Measurements from ENCODE around the gene SIAH1. TPM values are rescaled to one million over a fixed set of nuclear protein-coding genes. Genes with fewer than 3 reads are reported as not detected.

Gene SIAH1
- total and polyA plus RNA-seq, 9 of the 15 experiments (the other 6 are each of a cell fraction or from before 2014, with no cell fraction given): 4.1 to 14.3 (median 12.5) TPM

GRCh38 chr16:48385253-48386150 lies at the start of gene SIAH1 (continued):
- TF ChIP-seq SRSF3 (IDR thresholded peaks at IDR 0.05; ENCODE audit: insufficient read depth, low read length): no peak
- no peak for TF ChIP-seq ATF6 (CRISPR knock-in tag; IDR thresholded peaks at IDR 0.05)
- peak; percentile 32; the same call in 1 of the 2 replicates for TF ChIP-seq PML (IDR thresholded peaks at IDR 0.05; ENCODE audit: low read length)
- TF ChIP-seq BRF2 (IDR thresholded peaks at IDR 0.05; ENCODE audit: borderline replicate concordance, insufficient read depth, insufficient read length): no peak
- TF ChIP-seq MEIS2 (IDR thresholded peaks at IDR 0.05; ENCODE audit: partially characterized antibody): peak; percentile 59
- no peak for TF ChIP-seq FOXJ3 (CRISPR knock-in tag; IDR thresholded peaks at IDR 0.05)
- TF ChIP-seq ZNF655 (CRISPR knock-in tag; IDR thresholded peaks at IDR 0.05): no peak
- no peak for TF ChIP-seq ZNF57 (CRISPR knock-in tag; IDR thresholded peaks at IDR 0.05)
- TF ChIP-seq RUNX1 (IDR thresholded peaks at IDR 0.05; ENCODE audit: low read depth): no peak
- TF ChIP-seq SP1 (CRISPR knock-in tag; IDR thresholded peaks at IDR 0.05): no peak
- TF ChIP-seq ZNF445 (CRISPR knock-in tag; IDR thresholded peaks at IDR 0.05; ENCODE audit: low read depth): no peak
- TF ChIP-seq ELF1 (tag; IDR thresholded peaks at IDR 0.05): no peak
- TF ChIP-seq RBM39 (optimal IDR thresholded peaks at IDR 0.05; ENCODE audit: low read depth, low read length): no peak
- no peak for TF ChIP-seq HES1 (IDR thresholded peaks at IDR 0.05; ENCODE audit: low read depth)
- no peak for TF ChIP-seq KDM2B (CRISPR knock-in tag; IDR thresholded peaks at IDR 0.05)
- TF ChIP-seq TFE3 (CRISPR knock-in tag; IDR thresholded peaks at IDR 0.05): no peak
- TF ChIP-seq HOMEZ (CRISPR knock-in tag; IDR thresholded peaks at IDR 0.05): no peak
- no peak for TF ChIP-seq MIER1 (IDR thresholded peaks at IDR 0.05; ENCODE audit: low read depth)

Measured in K562 (cell line).